ENCODE results near the gene MRPL40.
"Not testable (repeated sequence)": the region's sequence is repeated elsewhere in the genome, so short reads cannot be mapped to it uniquely, and the experiment has no call there.

Gene MRPL40

DNA sequence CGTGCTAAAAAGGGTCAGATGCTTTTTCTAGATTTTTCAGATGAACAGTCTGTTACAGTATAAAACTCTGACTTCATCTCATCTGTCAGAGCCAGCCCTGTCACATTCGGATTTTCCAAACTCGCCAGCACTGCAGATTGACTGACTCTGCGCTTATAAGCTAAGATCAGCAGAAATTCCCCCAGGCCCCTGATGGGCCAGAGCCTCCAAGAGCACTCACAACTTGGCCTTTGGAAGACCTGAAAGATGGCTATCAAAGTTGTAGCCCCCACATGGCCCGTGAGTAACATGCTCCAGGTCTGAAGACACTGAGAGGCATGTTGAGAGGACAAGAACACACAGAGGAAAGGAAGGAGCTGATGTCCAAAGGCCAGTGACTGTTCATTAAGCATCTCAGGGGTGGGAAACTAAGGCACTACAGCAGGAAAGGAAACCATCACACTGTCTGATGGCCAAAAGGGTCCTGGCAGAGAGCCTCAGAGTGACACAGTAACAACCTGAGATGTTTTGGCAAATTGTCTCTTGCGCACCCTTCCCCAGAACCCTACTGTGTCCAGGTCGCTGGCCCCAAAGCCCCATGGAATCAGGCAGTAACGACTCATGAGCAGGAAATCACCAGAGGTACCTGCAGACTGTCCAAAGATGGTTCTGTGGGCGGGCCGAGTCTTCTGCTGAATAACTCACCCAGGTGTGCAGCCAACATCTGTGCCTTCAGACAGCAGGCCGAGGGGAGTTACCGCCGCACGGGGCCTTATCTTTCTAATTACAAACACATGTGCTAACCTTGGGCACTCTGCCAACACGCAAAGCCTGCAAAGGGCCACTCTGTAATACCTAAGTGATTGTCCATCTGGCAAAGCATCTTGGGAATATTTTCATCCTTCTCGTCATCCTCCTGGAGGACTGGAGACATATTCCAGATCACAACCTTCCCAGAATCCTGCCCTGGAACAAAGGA is 24.4 kb upstream of the MRPL40 start:
- DNase-seq, result peak; percentile 69

DNA sequence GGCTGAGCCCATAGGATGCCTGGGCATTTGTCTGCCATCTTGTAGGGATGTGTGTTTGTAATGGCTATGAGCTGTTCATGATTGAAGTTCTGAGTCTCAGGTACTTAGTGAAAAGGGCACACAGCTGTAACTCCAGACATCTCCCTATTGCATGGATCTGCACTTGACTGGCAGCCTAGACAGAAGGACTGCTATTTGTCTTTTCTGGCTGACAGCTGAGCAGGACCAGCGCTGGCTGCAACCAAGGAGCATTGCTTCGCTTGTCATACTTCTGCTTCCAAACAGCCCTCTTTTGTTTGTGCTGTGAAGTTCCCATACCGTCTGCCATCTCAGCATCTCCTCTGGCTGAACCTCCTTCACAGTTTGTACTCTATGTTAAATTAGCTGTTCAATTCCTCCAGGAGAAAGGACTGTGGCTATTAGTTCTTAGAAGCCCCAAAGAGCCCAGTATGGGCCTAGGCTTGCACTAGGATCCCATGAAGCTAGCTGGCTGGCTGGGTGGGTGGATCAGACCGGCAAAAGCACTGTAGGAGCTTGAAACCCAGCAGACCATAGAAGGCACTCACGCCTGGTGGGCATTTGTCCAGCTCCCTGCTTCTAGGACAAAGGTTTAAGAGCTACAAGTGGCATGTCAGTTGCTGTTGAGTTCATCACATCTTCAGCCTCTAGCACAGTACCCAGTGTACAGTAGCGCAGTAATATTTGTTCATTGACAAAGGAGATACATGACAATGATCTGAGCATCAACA is 21.2 kb upstream of the MRPL40 start:
- DNase-seq, result no peak

DNA sequence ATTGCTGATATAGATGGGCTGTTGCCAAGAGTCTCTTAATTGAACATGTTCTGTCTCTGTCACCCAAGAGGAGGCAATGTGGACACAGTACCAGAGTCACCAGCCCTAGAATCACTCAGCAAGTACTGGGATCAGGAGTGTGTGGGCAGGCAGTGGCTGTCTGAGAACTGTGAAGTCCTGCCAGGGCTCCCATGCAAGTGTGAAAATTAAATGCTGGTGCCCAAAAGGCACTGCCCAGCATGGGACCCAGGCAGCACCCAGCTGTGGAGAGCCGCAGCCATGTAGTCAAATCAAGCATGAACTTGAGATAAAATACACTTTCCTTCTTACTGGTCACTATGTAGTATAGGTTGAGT is 20.7 kb upstream of the MRPL40 start:
- DNase-seq, result no peak

DNA sequence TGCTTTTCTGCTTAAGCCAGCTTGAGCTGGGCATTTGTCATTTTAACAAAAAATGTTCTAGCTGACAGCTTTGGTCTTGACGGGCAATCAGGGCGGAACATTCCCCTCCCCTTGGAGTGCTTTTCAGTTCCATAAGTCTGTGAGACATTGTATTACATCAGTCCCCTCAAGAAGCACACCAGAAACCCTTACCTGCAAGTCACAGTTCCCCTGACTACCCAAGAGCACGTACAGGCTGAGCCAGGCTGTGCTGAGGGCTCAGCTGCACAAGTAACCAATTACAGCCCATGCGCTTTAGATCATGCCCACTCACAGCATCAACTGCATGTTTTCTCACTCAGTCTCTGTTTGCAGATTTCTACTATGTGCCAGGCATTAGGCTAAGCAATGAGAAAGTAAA is 19.9 kb upstream of the MRPL40 start:
- DNase-seq, result no peak

DNA sequence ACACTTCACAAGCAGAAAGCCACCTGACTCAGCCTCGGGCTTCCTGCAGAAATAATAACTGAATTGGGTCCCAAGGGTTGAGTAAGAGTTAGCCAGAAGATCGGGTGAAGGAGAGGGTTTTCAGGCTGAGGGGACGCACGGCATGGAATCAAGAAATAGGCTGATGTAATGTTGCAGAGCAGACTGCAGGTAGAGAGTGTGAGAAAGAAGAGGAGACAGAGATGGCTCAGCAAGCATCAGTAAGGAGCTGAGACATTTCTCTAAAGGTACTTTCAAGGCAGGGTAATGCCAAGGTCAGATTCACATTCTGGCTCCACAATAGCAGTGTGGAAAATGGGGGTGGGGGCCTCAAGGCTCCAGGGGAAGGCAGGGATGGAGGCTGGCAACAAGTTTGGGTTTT is 19.4 kb upstream of the MRPL40 start:
- no peak for DNase-seq

DNA sequence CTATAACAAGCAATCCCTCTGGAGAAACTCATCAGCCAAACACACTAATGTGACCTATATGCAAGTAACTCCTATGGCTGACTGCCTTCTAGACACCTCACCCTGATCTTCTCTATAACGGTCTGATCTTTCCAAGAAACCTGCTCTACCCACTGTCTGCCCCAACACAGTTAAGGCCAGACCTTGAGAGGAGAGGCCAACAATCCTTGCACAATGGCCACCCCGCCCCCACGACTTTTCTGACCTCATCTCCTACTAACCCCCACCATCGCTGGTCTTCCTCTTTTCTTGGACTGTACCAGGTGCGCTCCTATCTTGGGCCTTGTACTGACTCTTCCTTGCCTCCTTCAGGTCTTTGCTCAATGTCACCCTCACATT is 13.3 kb upstream of the MRPL40 start:
- DNase-seq, result no peak

DNA sequence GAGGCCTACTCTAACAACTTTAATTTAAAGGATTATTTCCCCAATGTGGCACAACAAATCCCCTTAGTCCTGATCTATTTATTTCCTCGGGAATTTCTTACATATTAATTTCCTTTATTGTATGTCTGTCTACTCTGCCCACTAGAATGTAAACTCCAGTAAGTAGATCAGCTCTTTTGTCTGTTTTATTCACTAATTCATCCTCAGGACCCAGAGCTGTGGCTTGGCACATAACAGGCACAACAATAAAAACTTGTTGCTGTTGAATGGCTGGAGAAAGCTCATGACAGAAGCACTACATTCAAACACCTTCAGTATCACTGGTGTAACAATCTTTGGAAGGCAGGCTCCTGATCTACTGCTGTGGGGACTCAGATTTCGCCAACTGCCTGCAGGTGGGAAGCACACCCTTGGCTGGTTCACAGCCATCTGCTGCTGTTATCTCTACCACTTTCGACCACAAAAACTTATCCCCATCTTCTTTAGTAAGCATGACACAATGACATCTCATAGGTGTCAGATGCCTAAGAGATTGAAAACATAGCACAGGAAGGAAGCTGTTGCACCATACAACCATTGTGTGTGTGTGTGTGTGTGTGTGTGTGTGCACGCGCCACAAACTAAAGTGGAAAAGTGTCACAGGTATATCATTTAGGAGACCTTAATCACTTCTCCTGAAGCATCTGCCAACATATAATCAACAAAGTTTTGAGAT is 12.7 kb upstream of the MRPL40 start:
- peak; percentile 11 for DNase-seq

DNA sequence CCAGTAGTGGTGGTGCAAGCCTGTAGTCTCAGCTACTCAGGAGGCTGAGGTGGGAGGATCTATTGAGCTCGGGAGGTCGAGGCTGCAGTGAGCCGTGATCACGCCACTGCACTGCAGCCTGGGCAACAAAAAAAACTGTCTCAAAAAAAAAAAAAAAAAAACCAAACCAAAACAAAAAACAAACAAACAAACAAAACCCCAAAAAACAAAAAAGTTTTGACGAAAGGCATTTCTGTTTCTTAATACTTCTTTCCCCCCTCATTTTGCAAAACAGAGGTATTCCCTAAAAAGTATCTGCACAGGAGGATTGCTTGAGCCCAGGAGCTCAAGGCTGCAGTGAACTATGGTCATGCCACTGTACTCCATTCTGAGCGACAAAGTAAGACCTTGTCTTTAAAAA is 12.0 kb upstream of the MRPL40 start:
- DNase-seq, result no peak

DNA sequence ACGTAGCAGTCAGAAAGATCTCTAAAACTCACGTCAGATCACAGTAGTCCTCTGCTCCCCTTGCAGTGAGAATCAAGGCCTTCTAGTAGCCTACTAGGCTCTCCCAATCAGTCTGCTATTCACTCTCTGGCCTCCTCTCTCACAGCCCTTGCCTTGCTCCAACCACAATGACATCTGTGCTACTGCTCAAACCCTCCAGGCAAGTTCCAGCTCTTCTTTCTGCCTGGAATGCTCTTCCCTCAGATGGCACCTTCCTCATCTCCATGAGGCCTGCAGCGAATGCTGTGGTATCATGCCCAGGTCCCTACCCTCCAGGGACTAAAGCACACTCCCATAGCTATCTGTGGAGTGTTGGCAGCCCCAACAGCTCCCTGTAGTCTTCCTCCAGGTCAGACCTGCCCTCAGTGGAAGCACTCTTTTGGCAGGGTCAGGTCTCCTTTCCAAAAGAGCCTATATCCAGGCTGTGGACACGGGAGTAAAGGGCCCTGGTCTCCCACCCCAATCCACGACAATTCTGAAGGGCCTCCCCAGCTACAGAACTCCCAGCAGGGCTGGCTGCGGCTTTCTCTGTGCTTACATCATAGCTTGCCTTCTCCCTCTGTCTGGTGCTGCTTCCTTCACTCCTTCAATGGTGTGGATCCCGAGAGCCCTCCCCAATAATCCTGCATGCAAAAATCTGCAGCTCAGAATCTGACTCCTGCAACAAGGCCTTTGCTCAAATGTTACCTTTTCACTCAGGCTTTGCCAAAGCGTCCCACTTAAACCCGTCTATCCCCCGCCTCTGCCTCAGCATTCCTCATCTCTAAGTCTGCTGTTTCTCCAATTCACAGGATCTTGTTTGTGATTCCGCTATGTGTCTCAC is 9.7 kb upstream of the MRPL40 start:
- DNase-seq, result no peak

DNA sequence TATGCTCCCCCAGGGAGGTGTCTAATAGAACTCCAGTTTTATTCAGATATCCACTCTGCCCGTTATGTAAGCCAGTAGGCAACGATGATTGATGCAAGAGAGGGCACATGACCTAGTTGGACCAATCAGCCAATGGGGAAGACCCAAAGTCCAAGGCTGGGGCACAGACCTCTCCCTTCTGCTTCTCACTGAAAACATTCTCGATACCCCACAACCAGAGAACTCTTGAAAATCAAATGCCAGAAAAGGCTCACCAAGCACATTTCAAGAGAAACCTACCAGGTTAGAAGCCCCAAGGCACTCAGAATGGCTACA is 8.2 kb upstream of the MRPL40 start:
- no peak for DNase-seq

DNA sequence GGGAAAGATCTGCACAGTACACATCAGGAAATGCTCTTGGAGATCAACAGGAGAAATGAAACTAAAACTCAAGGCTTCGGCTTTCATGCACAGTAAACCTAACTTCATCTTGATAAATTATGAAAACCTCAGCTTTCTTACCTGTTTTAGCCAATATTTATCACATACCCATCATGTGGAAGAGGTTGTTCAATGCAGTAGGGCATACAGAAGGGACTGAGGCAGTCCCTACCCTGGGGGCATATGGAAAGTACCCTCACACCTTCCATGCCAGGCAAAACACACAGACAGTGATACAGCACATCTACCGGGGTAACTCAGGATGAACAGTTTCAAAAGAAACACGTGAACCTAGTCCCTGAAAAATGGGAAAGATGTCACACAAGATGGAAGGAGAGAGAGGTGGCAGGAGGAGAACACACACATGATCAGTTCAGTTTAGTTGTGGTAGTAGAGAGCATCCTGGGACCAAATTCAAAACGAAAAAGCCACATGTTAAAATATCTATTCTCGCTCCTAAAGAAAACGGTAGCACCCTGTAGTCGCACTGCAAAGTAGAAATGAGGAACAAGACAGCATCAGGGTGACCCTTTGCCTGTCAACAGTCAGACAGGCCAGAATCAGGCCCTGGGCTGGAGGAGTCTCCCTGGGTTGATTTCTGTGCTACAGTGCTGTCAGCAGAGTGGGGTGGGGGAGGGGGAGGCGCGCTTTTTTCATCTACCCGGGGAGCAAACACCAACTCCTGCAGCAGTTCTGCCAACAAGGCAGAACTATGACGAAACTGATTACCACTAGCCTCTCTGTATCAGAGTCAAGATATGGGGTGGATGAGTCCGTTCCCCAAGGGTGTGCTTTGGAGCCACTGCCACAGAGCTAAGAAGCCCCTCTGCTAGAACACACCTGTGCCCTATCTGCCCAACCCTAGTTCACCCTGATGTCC is 2.1 kb upstream of the MRPL40 start:
- DNase-seq, result no peak

DNA sequence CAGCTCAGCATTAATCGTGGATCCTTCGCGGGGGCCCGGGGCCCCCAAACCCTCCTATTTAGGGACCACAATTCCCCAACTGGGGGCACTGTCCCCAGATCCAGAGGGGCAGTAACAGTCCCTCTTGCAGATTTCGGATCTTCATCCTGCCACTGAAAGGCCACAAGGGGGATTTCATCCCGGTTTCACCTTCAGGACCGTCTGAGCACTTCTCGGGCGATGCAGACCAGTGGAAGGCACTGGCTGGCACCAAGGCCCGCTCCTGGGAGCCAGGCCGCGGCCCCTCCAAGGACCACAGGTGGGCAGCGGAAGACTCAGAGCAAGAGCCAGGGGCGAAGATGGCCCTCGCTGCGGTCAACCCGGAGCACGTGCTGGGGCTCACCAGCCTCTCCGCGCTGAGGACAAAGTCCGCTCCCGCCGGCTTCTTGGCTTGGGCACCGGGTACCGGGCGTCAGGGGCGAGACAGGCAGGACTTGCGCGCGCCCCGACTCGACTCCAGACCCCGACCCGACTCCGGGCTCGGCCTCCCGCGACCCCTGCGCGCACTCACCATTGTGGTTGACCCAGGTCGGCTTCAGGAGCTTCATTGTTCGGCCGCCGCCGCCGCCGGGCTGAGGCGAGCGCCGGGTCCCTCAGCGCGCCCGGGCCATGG is 1.3 kb upstream of the MRPL40 start:
- DNase-seq, result no peak

DNA sequence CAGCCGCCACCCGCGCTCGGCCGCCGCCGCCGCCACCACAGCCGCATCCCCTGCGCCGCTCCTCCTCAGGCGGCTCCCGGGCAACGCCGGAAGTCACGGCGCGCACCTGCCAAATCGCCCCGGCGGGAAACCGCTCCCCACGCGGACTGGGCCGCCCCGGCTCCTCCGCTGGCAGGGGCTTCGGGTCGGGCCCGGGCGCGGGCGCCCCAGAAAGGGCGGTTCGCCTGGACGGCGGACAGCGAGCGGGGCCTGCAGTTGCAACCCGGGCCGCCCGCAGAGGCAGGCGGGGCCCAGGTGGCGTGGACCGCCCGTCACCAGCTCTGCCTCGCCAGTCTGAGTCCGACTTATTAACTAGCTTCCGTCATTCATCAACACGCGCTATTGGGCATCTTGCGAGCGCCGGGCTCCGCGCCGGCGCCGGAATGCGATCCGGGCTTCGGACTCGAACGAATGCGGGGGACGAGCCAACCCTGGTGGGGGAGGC is 654 bp upstream of the MRPL40 start, which contains the start of gene HIRA:
TSS of gene HIRA (minus strand) at position 85 of the 484 bp plus-strand sequence. CDS start 257 bp downstream, outside the sequence.
- peak; percentile 4 for DNase-seq

DNA sequence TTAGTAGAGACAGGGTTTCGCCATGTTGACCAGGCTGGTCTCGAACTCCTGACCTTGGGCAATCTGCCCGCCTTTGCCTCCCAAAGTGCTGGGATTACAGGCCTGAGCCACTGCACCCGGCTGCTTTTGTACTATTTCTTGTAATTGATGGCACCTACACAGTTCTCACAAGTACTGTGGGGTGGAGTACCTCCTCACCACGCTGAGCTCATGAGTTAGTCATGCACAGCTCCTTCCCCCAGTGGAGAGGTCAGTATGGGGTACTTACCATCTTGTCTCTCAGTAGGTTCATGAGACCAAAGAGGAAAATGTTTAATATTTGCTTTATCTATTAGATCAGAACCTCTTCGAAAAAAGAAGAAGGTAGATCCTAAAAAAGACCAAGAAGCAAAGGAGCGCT is 2.1 kb downstream of the MRPL40 start:
- no peak for DNase-seq

DNA sequence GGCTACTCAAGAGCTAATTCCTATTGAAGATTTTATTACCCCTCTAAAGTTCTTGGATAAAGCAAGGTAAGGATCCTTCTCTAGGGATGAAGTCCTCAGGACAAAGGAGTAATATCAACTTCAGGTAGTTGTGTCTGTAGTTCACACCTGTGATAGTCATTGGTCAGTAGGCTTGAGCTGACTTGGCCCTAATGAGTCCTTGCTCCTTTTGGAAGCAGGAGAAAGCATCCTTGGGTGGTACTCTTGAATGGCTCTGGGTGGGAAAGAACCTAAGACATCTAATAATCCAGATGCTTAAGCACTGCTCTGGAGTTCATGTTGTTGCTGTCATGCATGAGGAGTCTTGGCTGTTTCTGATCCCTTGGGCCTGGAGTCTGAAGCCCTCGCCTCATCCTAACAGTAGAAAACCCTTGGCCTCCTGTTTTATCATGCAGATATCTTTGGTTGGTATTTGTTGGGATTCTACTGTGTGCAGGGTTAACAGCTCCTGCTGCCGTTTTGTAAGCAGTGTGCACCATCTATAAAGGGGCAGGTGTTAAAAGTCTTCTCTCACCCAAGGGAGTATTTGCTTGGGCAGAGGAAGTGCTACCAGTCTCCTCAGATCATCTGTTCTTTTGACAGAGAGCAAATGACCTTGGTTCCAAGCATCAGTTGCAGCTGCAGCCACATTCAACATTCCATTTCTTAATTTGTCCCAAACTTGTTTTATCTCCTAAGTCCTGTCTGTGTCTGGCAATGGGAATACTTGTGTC is 2.7 kb downstream of the MRPL40 start:
- no peak for DNase-seq

DNA sequence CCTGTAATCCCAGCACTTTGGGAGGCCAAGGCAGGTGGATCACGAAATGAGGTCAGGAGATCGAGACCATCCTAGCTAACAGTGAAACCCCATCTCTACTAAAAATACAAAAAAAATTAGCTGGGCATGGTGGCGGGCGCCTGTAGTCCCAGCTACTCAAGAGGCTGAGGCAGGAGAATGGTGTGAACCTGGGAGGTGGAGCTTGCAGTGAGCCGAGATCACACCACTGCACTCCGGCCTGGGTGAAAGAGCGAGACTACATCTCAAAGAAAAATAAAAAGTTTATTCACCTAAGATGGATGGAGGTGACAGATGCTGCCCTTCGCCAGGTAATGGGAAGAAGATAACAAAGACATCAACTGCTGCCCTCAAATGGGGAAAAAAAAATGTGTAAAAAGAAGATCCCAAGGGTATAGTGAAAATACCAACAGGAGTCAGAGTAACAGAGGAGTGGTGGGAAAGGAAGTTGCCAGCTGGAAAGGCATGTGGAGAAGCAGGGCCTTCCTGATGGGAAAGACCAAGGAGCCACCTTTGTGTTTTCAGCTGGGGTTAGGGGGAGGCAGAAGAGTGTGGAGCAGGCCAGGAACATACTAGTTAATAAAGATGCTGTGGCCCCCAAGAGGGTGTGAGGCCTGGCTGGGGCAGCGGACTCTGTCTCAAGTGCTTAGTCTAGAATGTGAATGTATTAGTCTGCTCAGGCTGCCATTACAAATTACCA is 4.3 kb downstream of the MRPL40 start:
- DNase-seq, result not testable (repeated sequence)

DNA sequence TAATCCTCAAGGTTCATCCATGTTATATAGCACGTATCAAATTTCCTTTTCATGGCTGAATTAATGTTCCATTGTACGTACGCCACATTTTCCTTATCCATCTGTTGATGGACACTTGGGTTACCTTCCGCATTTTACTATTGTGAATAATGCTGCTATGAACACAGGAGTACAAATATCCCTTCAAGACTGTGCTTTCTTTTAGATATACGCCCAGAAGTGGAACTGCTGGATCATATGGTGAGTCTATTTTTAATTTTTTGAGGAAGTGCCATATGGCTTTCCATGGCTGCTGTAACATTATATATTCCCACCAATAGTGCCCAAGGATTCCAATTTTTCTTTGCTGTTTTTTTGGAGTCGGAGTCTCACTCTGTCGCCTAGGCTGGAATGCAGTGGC is 6.0 kb downstream of the MRPL40 start:
- DNase-seq, result peak; percentile 75

DNA sequence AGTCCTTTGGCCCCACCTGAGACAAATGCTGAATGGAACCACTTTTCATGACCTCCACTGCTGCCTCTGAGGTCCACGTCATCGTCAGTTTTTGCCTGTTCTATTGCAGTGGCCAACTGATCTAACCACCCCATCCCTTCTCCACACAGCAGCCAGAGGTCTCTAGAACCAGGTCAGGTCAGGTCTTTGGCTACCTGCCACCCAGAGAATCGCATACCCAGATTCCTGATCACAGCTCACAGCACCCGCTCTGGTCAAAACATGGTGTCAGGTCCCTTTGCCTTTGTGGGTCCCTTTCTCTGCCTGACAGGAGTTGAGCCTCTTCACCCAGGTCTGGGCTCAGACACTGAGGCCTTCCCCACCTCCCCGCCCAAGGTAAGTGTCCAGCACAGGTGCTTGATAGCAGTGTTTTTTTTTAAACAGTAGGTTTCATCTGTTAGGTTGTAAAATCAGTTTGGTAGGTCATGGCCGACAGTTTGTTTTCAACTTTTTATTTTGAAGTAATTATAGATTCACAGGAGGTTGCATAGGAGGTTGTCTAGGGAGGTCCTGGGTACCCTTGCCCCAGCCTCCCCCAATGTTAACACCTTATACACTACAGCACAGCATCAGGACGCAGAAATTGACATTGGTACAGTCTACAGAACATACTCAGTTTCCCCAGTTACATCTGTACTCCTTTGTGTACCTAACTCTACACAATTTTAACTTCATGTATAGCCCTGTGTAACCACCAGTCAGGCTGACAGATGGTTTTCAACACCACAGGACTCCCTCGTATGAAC is 8.3 kb downstream of the MRPL40 start:
- DNase-seq, result no peak

Data from NCI-H524 treated with DMSO at 0.1 percent for 48 hours (cell line).